ENCODE measurements around the gene ISG15. TPM values are rescaled to one million over a fixed set of nuclear protein-coding genes. Genes with fewer than 3 reads are reported as not detected.
A peak's percentile ranks its signal among the peaks of the same experiment; 100 is the strongest.

The ISG15 gene
- total and polyA plus RNA-seq, 9 of the 15 experiments (the other 6 are each of a cell fraction or from before 2014, with no cell fraction given) = 0.40 to 58.3 (median 12.2) TPM

GRCh38 chr1:1040004-1040991, 27.0 kb downstream of the ISG15 start (continued):
- TF ChIP-seq REST (IDR thresholded peaks at IDR 0.05; ENCODE audit: borderline replicate concordance) (peak; percentile 18; the same call in 1 of the 2 replicates), REST (CRISPR knock-in tag; IDR thresholded peaks at IDR 0.05; ENCODE audit: low read depth) (no peak), HNRNPLL (IDR thresholded peaks at IDR 0.05; ENCODE audit: low read depth, low read length, poor library complexity, severe bottlenecking) (no peak), TBP (optimal IDR thresholded peaks at IDR 0.05; ENCODE audit: low read depth, low read length) (peak; percentile 29), CBFA2T2 (conservative IDR thresholded peaks at IDR 0.05) (no peak), CBX3 (IDR thresholded peaks at IDR 0.05; ENCODE audit: borderline replicate concordance in 1 of 2, low read length in 2 of 2) (0 out of 3 replicates have a peak, but pooled peaks of 1 of the 2 experiments have one; percentile 37), ZNF766 (CRISPR knock-in tag; conservative IDR thresholded peaks at IDR 0.05) (no peak), ZNF184 (CRISPR knock-in tag; IDR thresholded peaks at IDR 0.05) (no peak), ZNF696 (CRISPR knock-in tag; conservative IDR thresholded peaks at IDR 0.05) (no peak), UBTF (IDR thresholded peaks at IDR 0.05; ENCODE audit: borderline replicate concordance in 1 of 2, low read depth in 2 of 2, low read length in 2 of 2) (peak; percentile 62 to 63; a peak in 1 of 4 replicates), HDGF (IDR thresholded peaks at IDR 0.05) (no peak)
